K562 (cell line): Measurements from ENCODE around the gene CHRNB4. TPM values are rescaled to one million over a fixed set of nuclear protein-coding genes. Genes with fewer than 3 reads are reported as not detected.

Experiments
- ATAC-seq: fragments of 200-7000 bp; cut with Tn5 transposase; 3 replicates; pipeline ENCODE4 v1.9.1; 2020; ENCODE audit warnings: moderate library complexity
- BruUV-seq: library from RNA; stranded (reverse); fragments of 400-500 nt; replicated peaks from 2 replicates; lab custom pipeline; 2021; lab: Mats Ljungman, UMichigan
- CTCF ChIA-PET: fragments of 300-600 bp; formaldehyde crosslinking; extraction: SDS; loops from one replicate; lab custom pipeline; 2021; ENCODE audit warnings: low intra/inter-chr PET ratio; lab: Yijun Ruan, JAX
- POLR2A ChIA-PET: fragments of 300-600, 350-650 bp; sonication (Branson Sonifier 250); formaldehyde crosslinking; extraction: SDS; loops from one replicate; lab custom pipeline; 2021; ENCODE audit warnings: antibody characterized with exemption, inconsistent platforms; lab: Yijun Ruan, JAX
- DNase-seq, 4 experiments: peaks; one replicate each; pipeline versions ENCODE4 v3.0.0 to v3.0.0-alpha.2; 2011 to 2018; ENCODE audit warnings: low spot score in 3 of 4, mixed read lengths in 3 of 4; ENCODE audit errors: extremely low read depth in 1 of 4
- FAIRE-seq: peaks from 2 replicates; lab custom pipeline; 2011; peaks lifted over from hg19 to GRCh38; lab: Jason Lieb, UNC
- H2AFZ ChIP-seq: 2 replicates; pipeline ENCODE4 v1.6.0; 2011; ENCODE audit warnings: low read depth, low read length, control low read depth, inconsistent platforms
- H3K27ac ChIP-seq: fragments of 200-600 bp; 3 replicates; pipeline ENCODE4 v1.8.0; 2011; ENCODE audit warnings: low read depth, mild to moderate bottlenecking, control low read depth, inconsistent platforms, low read length, moderate library complexity, mixed read lengths; ENCODE audit errors: extremely low read depth
- H3K27me3 ChIP-seq, 2 experiments: fragments of 300-600 bp in 1 of 2; 2 replicates in 1 of 2; 3 replicates in 1 of 2; pipeline versions ENCODE4 v1.6.0 to v1.8.0; 2011; ENCODE audit warnings: inconsistent platforms in 2 of 2, low read length in 2 of 2, mild to moderate bottlenecking in 1 of 2, mixed read lengths in 1 of 2, moderate library complexity in 1 of 2; ENCODE audit not compliant: control insufficient read depth in 2 of 2, insufficient read depth in 2 of 2
- H3K36me3 ChIP-seq: fragments of 300-600 bp; 3 replicates; pipeline ENCODE4 v1.8.0; 2011; ENCODE audit warnings: mild to moderate bottlenecking, low read length, inconsistent platforms; ENCODE audit not compliant: control insufficient read depth, insufficient read depth
- H3K4me1 ChIP-seq, 2 experiments: fragments of 200-600 bp in 1 of 2; replicated peaks in 1 of 2; 2 replicates in 1 of 2; 3 replicates in 1 of 2; pipeline versions ENCODE4 v1.5.1 to v1.8.0; 2011; ENCODE audit warnings: inconsistent platforms in 2 of 2, low read length in 2 of 2, mild to moderate bottlenecking in 1 of 2, mixed read lengths in 1 of 2, moderate library complexity in 1 of 2; ENCODE audit not compliant: control insufficient read depth in 2 of 2, insufficient read depth in 2 of 2
- H3K4me2 ChIP-seq: 2 replicates; pipeline ENCODE4 v1.6.1; 2011; ENCODE audit warnings: low read length, control low read depth, inconsistent platforms, mixed read lengths; ENCODE audit not compliant: insufficient read depth
- H3K4me3 ChIP-seq: fragments of 200-600 bp; sonication (generic), shearing (Covaris generic); 2 replicates; pipeline ENCODE4 v1.5.1; 2016; ENCODE audit warnings: control low read depth, inconsistent platforms
- H3K79me2 ChIP-seq: fragments of 200-600 bp; 3 replicates; pipeline ENCODE4 v1.8.0; 2011; ENCODE audit warnings: low read length, inconsistent platforms; ENCODE audit not compliant: control insufficient read depth, insufficient read depth
- H3K9ac ChIP-seq, 2 experiments: 2 replicates each; pipeline versions ENCODE4 v1.6.0 to v1.6.1; 2011; ENCODE audit warnings: low read depth in 2 of 2, low read length in 2 of 2, control low read depth in 1 of 2, inconsistent platforms in 1 of 2, mild to moderate bottlenecking in 1 of 2, mixed read lengths in 1 of 2; ENCODE audit not compliant: insufficient read depth in 1 of 2
- H3K9me1 ChIP-seq: one replicate; pipeline ENCODE4 v1.6.0; 2011; ENCODE audit warnings: inconsistent platforms, mild to moderate bottlenecking, low read length, moderate library complexity; ENCODE audit not compliant: control insufficient read depth, insufficient read depth
- H3K9me3 ChIP-seq: replicated peaks from 2 replicates; pipeline ENCODE4 v1.5.1; 2011; ENCODE audit warnings: low read depth, low read length, inconsistent platforms; ENCODE audit not compliant: control insufficient read depth, insufficient read depth
- H4K20me1 ChIP-seq: replicated peaks from 2 replicates; pipeline ENCODE4 v1.6.1; 2011; ENCODE audit warnings: low read length, inconsistent platforms, mixed read lengths; ENCODE audit not compliant: control insufficient read depth, insufficient read depth
- E2F3 ChIP-seq: fragments of 250-450 bp; sonication (Bioruptor Pico); IDR thresholded peaks from 2 replicates; pipeline ENCODE4 v1.4.0; 2020; ENCODE audit warnings: mild to moderate bottlenecking
- E2F5 ChIP-seq: sonication (generic); formaldehyde crosslinking; IDR thresholded peaks from 2 replicates; pipeline ENCODE4 v1.8.0; 2022; ENCODE audit warnings: mild to moderate bottlenecking, missing genetic modification reagents
- KLF6 ChIP-seq: fragments of 250-450 bp; sonication (Bioruptor Pico); IDR thresholded peaks from 2 replicates; pipeline ENCODE4 v1.4.0; 2020; ENCODE audit warnings: mild to moderate bottlenecking, moderate library complexity, borderline replicate concordance
- ZBTB7A ChIP-seq: IDR thresholded peaks from 2 replicates; pipeline ENCODE4 v1.6.1; 2011; ENCODE audit warnings: low read depth, mild to moderate bottlenecking, low read length, moderate library complexity, borderline replicate concordance; ENCODE audit not compliant: control insufficient read depth
- ZC3H8 ChIP-seq: fragments of 450-650 bp; IDR thresholded peaks from 2 replicates; pipeline ENCODE4 v1.6.1; 2017
- ZNF165 ChIP-seq: fragments of 250-450 bp; sonication (Bioruptor Pico); IDR thresholded peaks from 2 replicates; pipeline ENCODE4 v1.4.0; 2020; ENCODE audit warnings: borderline replicate concordance
- ZNF76 ChIP-seq: fragments of 250-450 bp; sonication (Bioruptor Pico); IDR thresholded peaks from 2 replicates; pipeline ENCODE4 v1.4.0; 2020; ENCODE audit warnings: mild to moderate bottlenecking, moderate library complexity, borderline replicate concordance
- WGBS: fragments of 100-300 bp; shearing (Covaris generic); methylation state at CpG from one replicate; pipeline ENCODE4 v1.1.6; 2016; ENCODE audit warnings: low coverage, mixed read lengths; ENCODE audit not compliant: insufficient coverage; ENCODE audit errors: missing lambda C conversion rate; 5-methylcytosine and 5-hydroxymethylcytosine counted together
- in situ Hi-C: fragments of 300-500 bp; cut with MboI; formaldehyde crosslinking; loops from 4 replicates; pipeline ENCODE4 v1.15.0; 2018; ENCODE audit warnings: inconsistent platforms, mixed read lengths
- intact Hi-C: fragments of 100-400 bp; cut with micrococcal nuclease; formaldehyde crosslinking; loops from 2 replicates; pipeline ENCODE4 v1.14.2; 2022
- polyA plus RNA-seq, 8 experiments: library from polyadenylated mRNA; depleted of rRNA in 4 of 8; stranded (reverse) in 5 of 8; unstranded in 3 of 8; fragments of >200 nt; fragmentation: Nextera tagmentation in 2 of 8; fragmentation: Illumina TruSeq in 1 of 8; extraction: Ambion mirVana in 2 of 8; extraction: Trizol in 1 of 8; gene quantifications; 2 replicates each; pipeline versions ENCODE4 v1.2.1 to v1.2.3, GENCODE V29; 2011 to 2014; ENCODE audit warnings: inconsistent platforms in 1 of 8, missing spikeins in 1 of 8
- total RNA-seq, 7 experiments: library from RNA; depleted of rRNA in 6 of 7; stranded (reverse); fragments of >200 nt in 6 of 7; fragmentation: Illumina TruSeq in 2 of 7; extraction: Trizol in 2 of 7; gene quantifications; 2 replicates each; pipeline versions ENCODE4 v1.2.1 to v1.2.3, GENCODE V29; 2011 to 2021; ENCODE audit warnings: low replicate concordance in 1 of 7

The CHRNB4 gene
- total and polyA plus RNA-seq, 9 of the 15 experiments (the other 6 are each of a cell fraction or from before 2014, with no cell fraction given) = 0.08 to 0.18 TPM; not detected in 7

GRCh38 chr15:78682004-78682651, 41.1 kb upstream of the CHRNB4 start:
- FAIRE-seq = no peak
- in situ Hi-C loops = no loop called here
- no TSS peak for BruUV-seq

More at GRCh38 chr15:78682004-78682651, 41.1 kb upstream of the CHRNB4 start:
- WGBS = 3% methylated on average over 5 of the region's 5 CpGs
- no peak for TF ChIP-seq ZC3H8
- TF ChIP-seq E2F3 (CRISPR knock-in tag) = no peak
- no peak for TF ChIP-seq E2F5
- no peak for TF ChIP-seq KLF6
- TF ChIP-seq ZBTB7A = no peak
- no peak for TF ChIP-seq ZNF165 (CRISPR knock-in tag)
- TF ChIP-seq ZNF76 (CRISPR knock-in tag) = no peak
- intact Hi-C loops = no loop called here
- no peak overlapping the region for H3K27ac ChIP-seq
- H3K4me3 ChIP-seq = no peak overlapping the region
- H3K9me3 ChIP-seq = no peaks in the 10 kb centered on the region
- H3K9me1 ChIP-seq = no peaks in the 10 kb centered on the region
- H3K4me2 ChIP-seq = no peak overlapping the region
- H3K4me1 ChIP-seq = no peaks in the 10 kb centered on the region
- no peak overlapping the region for H2AFZ ChIP-seq
- peaks cover 22 to 49% of the 10 kb centered on the region in 2 experiments; a peak in 4 of 5 replicates for H3K27me3 ChIP-seq
- no peaks in the 10 kb centered on the region for H3K36me3 ChIP-seq
- H3K9ac ChIP-seq = no peak overlapping the region
- no peak for ATAC-seq
- H3K79me2 ChIP-seq = no peaks in the 10 kb centered on the region
- DNase-seq = no peak
- H4K20me1 ChIP-seq = no peaks in the 10 kb centered on the region
- ChIA-PET POLR2A (no interaction called here), CTCF (no interaction called here)
